GM21526 (cell line): ENCODE results near the gene BSN.
"Not testable (repeated sequence)": the region's sequence is repeated elsewhere in the genome, so short reads cannot be mapped to it uniquely, and the experiment has no call there.

Experiments used
- ATAC-seq: cut with Tn5 transposase; IDR thresholded peaks from one replicate; pipeline ENCODE4 v1.9.1; 2021; ENCODE audit warnings: moderate library complexity; ENCODE audit not compliant: unreplicated experiment, low FRiP score

The BSN gene

GRCh38 chr3:49687424-49687795, 133.1 kb downstream of the BSN start:
- ATAC-seq: not testable (repeated sequence)

GRCh38 chr3:49688338-49689045, 134.2 kb downstream of the BSN start:
- not testable (repeated sequence) for ATAC-seq

- peak; percentile 58 for ATAC-seq
These were observed 135.0 kb downstream of the BSN start, which contains the start of the genes MST1 and RNF123 for GRCh38 chr3:49689046-49689907. TSS of gene MST1 (minus strand) at chr3:49689474. CDS start at chr3:49688691, 783 bp downstream. TSS of gene RNF123 (plus strand) at chr3:49689557. CDS start at chr3:49691166, 1,609 bp downstream.

- not testable (repeated sequence) for ATAC-seq
These were observed 135.8 kb downstream of the BSN start for GRCh38 chr3:49689908-49690624.

- not testable (repeated sequence) for ATAC-seq
These were observed 136.6 kb downstream of the BSN start for GRCh38 chr3:49690856-49691255.

- ATAC-seq: not testable (repeated sequence)
These were observed 137.2 kb downstream of the BSN start for GRCh38 chr3:49691481-49691880.

- not testable (repeated sequence) for ATAC-seq
These were observed 140.3 kb downstream of the BSN start for GRCh38 chr3:49694409-49695070.

- not testable (repeated sequence) for ATAC-seq
These were observed 141.2 kb downstream of the BSN start for GRCh38 chr3:49695350-49696015.

GRCh38 chr3:49699281-49699979, 145.2 kb downstream of the BSN start:
- ATAC-seq: no peak

- no peak for ATAC-seq
These were observed 145.7 kb downstream of the BSN start for GRCh38 chr3:49700014-49700413.

- no peak for ATAC-seq
These were observed 146.3 kb downstream of the BSN start for GRCh38 chr3:49700453-49701128.

GRCh38 chr3:49701388-49702077, 147.3 kb downstream of the BSN start:
- no peak for ATAC-seq

GRCh38 chr3:49702672-49703071, 148.4 kb downstream of the BSN start:
- no peak for ATAC-seq

GRCh38 chr3:49703443-49703927, 149.2 kb downstream of the BSN start:
- ATAC-seq: peak; percentile 52

GRCh38 chr3:49703956-49704355, 149.7 kb downstream of the BSN start:
- no peak for ATAC-seq

- no peak for ATAC-seq
These were observed 150.4 kb downstream of the BSN start for GRCh38 chr3:49704629-49705028.

GRCh38 chr3:49705390-49705960, 151.2 kb downstream of the BSN start:
- ATAC-seq: no peak
